Mammary epithelial cell (primary cell): Measurements from ENCODE around the gene ADAM12.

Experiments used
- EZH2 ChIP-seq: IDR thresholded peaks from 2 replicates; pipeline ENCODE4 v1.6.1; 2012; ENCODE audit warnings: low read length, inconsistent platforms, borderline replicate concordance
- TF ChIP-seq, protein P1 (sequence below), 2 donors: IDR thresholded peaks in 1 of 2; conservative IDR thresholded peaks in 1 of 2; 2 replicates each; pipeline ENCODE4 v1.5.1; 2011 to 2012; ENCODE audit warnings: inconsistent platforms in 2 of 2, low read length in 2 of 2, mild to moderate bottlenecking in 2 of 2, control low read depth in 1 of 2, low read depth in 1 of 2; ENCODE audit not compliant: insufficient read depth in 1 of 2; ENCODE audit errors: extremely low read depth in 1 of 2

- TF ChIP-seq, protein P1, sequence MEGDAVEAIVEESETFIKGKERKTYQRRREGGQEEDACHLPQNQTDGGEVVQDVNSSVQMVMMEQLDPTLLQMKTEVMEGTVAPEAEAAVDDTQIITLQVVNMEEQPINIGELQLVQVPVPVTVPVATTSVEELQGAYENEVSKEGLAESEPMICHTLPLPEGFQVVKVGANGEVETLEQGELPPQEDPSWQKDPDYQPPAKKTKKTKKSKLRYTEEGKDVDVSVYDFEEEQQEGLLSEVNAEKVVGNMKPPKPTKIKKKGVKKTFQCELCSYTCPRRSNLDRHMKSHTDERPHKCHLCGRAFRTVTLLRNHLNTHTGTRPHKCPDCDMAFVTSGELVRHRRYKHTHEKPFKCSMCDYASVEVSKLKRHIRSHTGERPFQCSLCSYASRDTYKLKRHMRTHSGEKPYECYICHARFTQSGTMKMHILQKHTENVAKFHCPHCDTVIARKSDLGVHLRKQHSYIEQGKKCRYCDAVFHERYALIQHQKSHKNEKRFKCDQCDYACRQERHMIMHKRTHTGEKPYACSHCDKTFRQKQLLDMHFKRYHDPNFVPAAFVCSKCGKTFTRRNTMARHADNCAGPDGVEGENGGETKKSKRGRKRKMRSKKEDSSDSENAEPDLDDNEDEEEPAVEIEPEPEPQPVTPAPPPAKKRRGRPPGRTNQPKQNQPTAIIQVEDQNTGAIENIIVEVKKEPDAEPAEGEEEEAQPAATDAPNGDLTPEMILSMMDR (conservative IDR thresholded peaks at IDR 0.05 in 1 of 2, IDR thresholded peaks at IDR 0.05 in 1 of 2; ENCODE audit: extremely low read depth in 1 of 2, insufficient read depth in 1 of 2, low read depth in 1 of 2, low read length in 2 of 2), result no peak
- no peak for TF ChIP-seq EZH2
Measured at GRCh38 chr10:125964558-125964957, 423.7 kb downstream of the ADAM12 start.
